ENCODE measurements around the gene C1QTNF6.

DNA sequence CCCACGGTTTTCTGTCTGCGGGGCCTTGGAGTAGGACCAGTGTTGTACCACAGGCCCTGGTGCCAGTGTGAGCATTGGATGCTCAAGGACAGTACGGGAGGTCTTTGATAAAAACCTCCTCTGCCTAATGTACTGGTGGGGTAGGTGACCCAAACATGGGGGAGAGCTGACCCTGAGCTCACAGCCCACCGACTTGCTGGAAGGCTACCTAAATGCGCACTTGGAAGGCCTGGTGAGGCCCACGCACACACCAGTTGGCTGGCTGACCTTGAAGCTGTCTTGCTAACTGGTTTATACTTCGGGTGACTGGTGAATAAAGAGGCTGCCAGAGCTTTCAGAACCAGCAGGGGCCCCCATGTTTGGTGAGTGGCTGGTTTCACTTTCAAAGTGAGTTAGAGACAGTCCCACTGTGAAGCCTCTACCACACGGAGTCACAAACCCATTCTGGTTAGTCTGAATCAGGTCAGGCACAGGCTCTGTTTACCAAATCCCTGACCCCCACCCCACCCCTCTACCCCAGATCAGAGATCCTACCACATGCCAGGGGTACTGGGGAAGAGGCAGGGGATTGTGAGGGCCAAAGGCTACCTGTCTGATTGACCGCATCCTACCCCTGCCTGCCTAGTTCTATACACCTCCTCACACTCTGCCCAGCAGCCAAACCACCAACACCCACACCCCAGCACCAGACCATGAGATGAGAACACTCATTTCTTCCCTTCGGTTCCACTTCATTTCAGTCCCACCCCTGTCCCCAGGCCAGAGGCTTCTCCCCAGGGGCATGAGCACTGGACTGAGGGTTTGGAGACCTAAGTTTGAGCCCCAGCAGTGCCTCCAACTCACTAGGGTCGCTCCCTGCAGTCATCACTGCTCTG, 25.6 kb downstream of the C1QTNF6 start:
- TF ChIP-seq CTCF (IDR thresholded peaks at IDR 0.05) = no peak
- TF ChIP-seq POLR2A (IDR thresholded peaks at IDR 0.05) = no peak

Measured in adrenal gland (tissue), 5 donors.